HG03108 (cell line): ENCODE data around the gene LPAR1.

Experiments used
- ATAC-seq: cut with Tn5 transposase; IDR thresholded peaks from one replicate; pipeline ENCODE4 v1.9.1; 2021; ENCODE audit warnings: moderate library complexity; ENCODE audit not compliant: unreplicated experiment

LPAR1 gene

GRCh38 chr9:111001526-111001925 lies 36.7 kb downstream of the LPAR1 start:
- no peak for ATAC-seq

- ATAC-seq: no peak
Observed at GRCh38 chr9:111000202-111000601, 38.1 kb downstream of the LPAR1 start.

- ATAC-seq: no peak
Observed at GRCh38 chr9:110999379-110999778, 38.9 kb downstream of the LPAR1 start.

- no peak for ATAC-seq
Observed at GRCh38 chr9:110997847-110998246, 40.4 kb downstream of the LPAR1 start.

GRCh38 chr9:110996436-110997220 lies 41.6 kb downstream of the LPAR1 start:
- no peak for ATAC-seq

GRCh38 chr9:110995420-110996340 lies 42.6 kb downstream of the LPAR1 start:
- ATAC-seq: no peak

- no peak for ATAC-seq
Observed at GRCh38 chr9:110994771-110995241, 43.5 kb downstream of the LPAR1 start.

- no peak for ATAC-seq
Observed at GRCh38 chr9:110990481-110990880, 47.8 kb downstream of the LPAR1 start.

- ATAC-seq: no peak
Observed at GRCh38 chr9:110986529-110986928, 51.7 kb downstream of the LPAR1 start.

GRCh38 chr9:110984890-110985437 lies 53.3 kb downstream of the LPAR1 start:
- ATAC-seq: no peak

- ATAC-seq: no peak
Observed at GRCh38 chr9:110980261-110980660, 58.0 kb downstream of the LPAR1 start.

- no peak for ATAC-seq
Observed at GRCh38 chr9:110979636-110980035, 58.6 kb downstream of the LPAR1 start.

- no peak for ATAC-seq
Observed at GRCh38 chr9:110978516-110978915, 59.8 kb downstream of the LPAR1 start.

GRCh38 chr9:110977259-110977709 lies 61.0 kb downstream of the LPAR1 start:
- no peak for ATAC-seq

- ATAC-seq: no peak
Observed at GRCh38 chr9:110975969-110976368, 62.3 kb downstream of the LPAR1 start.

- ATAC-seq: no peak
Observed at GRCh38 chr9:110975278-110975677, 63.0 kb downstream of the LPAR1 start.

- no peak for ATAC-seq
Observed at GRCh38 chr9:110971705-110972104, 66.6 kb downstream of the LPAR1 start.

GRCh38 chr9:110971234-110971633 lies 67.0 kb downstream of the LPAR1 start:
- ATAC-seq: no peak

GRCh38 chr9:110969971-110970386 lies 68.3 kb downstream of the LPAR1 start:
- ATAC-seq: no peak

- ATAC-seq: no peak
Observed at GRCh38 chr9:110968096-110968495, 70.2 kb downstream of the LPAR1 start.

GRCh38 chr9:110967196-110967595 lies 71.1 kb downstream of the LPAR1 start:
- no peak for ATAC-seq
